Measurements from ENCODE around the gene ZNF133.
A peak's percentile ranks its signal among the peaks of the same experiment; 100 is the strongest.
"Not testable (repeated sequence)": the region's sequence is repeated elsewhere in the genome, so short reads cannot be mapped to it uniquely, and the experiment has no call there.

ZNF133 gene

DNA sequence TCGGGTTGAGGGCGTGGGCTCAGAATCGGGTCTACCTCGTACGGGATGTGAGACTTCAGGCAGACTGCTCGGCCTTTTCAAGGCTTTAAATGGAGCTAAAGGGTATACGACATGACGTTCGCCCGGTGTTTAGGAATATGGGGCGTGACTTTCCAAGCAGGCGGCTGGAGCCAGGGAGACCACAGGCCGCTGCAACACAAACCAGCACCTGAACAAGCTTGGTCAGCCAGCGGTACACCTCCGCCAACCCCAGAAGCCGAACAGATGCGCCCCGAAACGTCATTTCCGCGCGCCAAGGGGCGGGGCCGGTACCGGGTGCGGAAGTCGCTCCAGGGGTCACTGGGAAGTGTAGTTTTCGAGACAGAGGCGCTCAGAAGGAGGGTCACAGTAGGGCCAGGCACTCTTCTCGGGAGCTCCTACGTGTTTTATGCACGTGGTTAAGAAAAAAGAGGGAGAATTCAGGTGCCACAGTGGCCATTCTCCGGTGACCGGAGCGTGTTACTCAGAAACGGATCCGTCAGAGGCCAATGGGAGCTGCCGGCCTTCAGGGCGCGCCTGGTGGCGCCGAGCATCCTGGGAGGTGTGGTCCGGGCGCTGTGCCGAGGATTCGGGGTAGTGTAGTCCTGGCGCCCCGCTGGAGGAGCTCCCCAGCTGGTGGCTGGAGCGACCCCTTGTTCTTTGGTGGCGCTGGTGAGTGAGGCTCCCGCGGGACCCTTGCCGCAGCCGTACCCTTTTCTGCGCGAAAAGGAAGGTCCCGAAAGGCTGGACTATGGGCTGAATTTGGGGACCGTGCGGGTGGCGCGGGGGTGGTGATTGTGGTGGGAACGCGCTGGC, at the start of gene ZNF133:
TSS of gene ZNF133 (plus strand) at position 613 of the 834 bp plus-strand sequence. CDS start 17,160 bp downstream, outside the sequence.
- peak; percentile 77 to 86 for DNase-seq (ENCODE audit: low read depth in 2 of 2)

DNA sequence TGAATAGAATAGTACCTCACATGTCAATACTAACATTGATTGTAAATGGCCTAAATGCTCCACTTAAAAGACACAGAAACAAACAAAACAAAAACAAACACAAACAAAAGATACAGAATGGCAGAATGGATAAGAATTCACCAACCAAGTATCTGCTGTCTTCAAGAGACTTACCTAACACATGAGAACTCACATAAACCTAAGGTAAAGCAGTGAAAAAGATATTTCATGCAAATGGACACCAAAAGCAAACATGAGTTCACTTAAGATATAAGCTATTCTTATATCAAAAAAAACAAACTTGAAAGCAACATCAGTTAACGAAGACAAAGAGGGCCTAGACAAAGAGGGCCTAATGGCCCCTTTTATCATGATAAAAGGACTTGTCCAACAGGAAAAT, 47.3 kb upstream of the ZNF133 start:
- no peak for DNase-seq (ENCODE audit: low read depth in 2 of 2)

DNA sequence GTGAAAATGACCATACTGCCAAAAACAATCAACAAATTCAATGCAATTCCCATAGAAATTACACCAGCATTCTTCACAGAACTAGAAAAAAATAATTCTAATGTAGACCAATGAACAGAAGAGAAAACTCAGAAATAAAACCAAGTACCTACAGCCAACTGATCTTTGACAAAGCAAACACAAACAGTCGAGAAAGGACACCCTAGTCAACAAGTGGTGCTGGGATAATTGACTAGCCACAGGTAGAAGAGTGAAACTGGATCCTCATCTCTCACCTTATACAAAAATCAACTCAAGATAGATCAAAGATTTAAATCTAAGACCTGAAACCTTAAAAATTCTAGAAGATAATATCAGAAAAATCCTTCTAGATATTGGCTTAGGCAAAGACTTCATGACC, 44.5 kb upstream of the ZNF133 start:
- no peak for DNase-seq (ENCODE audit: low read depth in 2 of 2)

DNA sequence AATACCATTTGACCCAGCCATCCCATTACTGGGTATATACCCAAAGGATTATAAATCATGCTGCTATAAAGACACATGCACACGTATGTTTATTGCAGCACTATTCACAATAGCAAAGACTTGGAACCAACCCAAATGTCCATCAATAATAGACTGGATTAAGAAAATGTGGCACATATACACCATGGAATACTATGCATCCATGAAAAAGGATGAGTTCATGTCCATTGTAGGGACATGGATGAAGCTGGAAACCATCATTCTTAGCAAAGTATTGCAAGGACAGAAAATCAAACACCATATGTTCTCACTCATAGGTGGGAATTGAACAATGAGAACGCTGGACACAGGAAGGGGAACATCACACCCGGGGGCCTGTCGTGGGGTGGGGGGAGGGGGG, 39.8 kb upstream of the ZNF133 start:
- DNase-seq (ENCODE audit: low read depth in 2 of 2): not testable (repeated sequence)

DNA sequence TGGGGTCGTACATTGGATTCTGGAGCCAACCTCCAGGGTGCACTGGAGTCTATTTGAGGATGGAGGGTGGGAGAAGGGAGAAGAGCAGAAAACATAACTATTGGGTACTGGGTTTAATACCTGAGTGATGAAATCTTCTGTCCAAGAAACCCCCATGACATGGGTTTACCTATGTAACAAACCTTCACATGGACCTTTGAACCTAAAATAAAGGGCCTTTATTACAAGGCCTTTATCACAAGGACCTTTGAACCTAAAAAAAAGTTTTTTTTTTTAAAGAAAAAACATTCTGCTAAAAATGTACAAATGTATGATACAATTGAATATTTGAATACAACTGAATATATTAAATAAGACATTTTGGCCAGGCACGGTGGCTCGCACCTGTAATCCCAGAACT, 38.1 kb upstream of the ZNF133 start:
- no peak for DNase-seq (ENCODE audit: low read depth in 2 of 2)

DNA sequence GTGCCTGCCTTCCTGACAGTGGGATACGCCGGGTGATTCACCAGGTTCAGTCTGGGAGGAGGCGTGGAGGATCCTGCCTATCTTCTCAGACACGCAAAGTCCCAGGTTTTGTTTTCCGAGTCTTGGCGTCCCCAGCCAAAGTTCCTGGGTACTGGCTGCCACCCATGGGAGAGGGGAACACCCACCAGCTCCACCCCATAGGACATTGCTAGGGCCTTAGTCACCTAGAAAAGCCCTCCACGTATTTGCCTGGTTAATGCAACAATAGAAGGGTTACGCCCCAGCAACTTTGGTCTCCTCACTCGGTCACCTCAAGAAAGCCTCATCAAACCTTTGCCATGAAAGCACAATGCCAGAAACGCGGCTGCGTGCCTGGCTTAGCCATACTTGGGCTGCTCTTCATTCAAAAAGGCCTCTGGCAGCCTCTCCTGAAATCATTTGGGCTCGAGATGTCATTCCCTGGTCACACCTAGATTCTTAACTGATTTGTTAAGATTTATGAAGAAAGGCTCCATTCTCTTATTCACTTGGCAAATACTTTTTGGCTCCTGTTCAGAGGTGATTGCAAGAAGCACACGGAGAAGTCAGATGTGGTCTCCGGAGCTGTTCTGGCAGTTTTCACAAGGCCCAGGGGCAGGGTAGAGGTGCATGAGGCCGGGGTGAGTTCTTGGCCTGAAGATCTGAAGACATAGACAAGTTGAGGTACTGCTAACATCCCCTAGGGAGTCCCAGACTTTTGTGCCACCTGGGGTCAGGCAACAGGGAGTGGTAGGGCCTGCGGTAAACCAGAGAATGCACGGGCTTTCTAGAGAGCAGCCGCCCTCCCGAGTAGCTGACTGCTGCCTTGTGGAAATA, 35.5 kb upstream of the ZNF133 start:
- DNase-seq (ENCODE audit: low read depth in 2 of 2): no peak

DNA sequence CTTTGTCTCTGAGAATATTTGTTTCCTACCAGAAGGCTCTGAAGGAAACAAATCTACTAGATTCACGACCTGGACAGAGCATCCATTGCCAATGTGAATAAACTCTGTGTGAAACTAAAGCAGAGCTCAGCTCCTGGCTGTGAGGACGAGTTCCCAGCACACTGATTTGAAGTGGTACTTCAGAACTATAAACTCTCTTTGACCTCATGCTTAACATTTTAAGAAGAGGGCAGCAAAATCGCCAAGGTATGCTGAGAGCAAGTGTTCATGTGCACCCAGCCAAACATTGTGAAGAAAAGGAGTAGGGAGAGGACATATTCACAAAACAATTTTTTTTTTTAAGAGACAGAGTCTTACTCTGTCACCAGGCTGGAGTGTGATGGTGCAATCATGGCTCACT, 33.7 kb upstream of the ZNF133 start:
- DNase-seq (ENCODE audit: low read depth in 2 of 2): no peak

DNA sequence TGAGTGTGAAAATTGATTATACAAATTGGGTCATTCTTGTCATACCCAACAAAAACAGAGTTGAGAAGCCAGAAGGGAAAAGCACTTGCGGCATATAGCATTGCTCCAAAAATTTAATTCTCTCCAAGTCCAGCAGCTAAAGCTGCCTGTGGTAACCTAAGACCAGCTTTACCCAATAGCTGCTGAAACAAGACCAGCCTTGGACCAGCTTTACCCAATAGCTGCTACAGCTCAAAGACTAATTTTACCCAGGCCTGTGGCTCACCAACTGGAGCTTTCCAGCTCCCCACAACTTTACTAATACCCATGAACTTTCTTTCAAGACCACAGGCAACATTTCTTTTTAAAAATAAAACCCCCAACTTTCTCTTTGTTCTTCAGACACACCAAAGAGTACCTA, 32.8 kb upstream of the ZNF133 start:
- DNase-seq (ENCODE audit: low read depth in 2 of 2): no peak

DNA sequence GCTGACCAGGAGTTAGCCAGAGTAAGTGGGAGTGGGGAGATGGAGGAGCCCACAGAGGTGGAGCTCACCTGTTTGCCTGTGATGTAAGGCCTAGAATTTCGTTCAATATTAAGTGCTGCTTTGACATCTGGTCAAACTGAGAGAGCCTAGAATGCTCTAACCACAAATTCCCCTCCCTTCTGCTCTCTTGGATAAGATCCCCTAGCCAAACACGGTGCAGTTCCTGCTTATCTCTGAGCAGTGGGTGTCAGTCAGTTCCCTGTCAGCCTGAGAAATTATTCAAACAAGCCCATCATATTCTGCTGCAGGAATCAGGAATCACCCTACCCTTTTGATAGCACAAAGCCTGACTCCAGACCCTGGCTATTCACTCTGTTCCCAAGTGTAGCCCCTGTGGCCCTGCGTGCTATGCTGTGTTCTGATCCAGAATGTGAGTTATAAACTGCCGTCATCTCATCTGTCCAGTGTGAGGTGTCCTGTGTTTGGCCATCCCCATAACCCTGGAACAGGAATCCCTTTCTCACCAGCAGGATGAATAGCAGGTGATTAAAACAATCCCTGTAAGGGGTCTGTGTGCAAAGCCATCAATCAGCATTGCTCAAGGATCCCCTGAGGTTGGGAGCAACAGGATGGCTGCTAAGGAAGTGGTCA, 31.8 kb upstream of the ZNF133 start:
- DNase-seq (ENCODE audit: low read depth in 2 of 2): no peak

DNA sequence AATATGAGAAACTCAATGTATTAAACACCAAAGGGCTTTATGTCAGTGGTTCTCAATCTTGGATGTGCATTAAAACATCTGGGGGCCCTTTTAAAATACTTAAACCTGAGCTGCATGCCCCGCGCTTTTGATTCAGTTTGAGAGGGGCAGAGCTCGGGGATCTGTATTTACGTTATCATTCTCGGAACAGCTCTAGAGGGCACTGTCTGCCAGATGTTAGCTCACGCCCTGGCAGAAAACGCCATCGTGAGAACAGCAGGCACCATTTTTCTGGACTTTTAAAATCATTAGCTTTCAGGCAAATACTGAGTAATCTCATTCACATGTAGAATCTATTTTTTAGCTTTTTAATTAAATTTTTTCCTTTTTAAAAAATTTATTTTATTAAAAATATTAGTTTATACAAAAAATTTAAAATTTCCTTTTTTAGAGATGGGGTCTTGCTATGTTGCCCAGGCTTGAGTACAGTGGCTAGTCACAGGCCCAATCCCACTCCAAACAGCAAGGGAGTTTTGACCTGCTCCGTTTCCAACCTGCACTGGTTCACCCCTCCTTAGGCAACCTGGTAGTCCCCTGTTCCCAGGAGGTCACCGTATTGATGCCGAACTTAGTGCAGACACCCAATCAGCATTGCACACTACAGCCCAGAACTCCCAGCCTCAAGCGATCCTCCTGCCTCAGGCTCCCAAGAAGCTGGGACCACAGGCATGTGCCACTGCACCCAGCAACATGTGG, 30.0 kb upstream of the ZNF133 start:
- no peak for DNase-seq (ENCODE audit: low read depth in 2 of 2)

DNA sequence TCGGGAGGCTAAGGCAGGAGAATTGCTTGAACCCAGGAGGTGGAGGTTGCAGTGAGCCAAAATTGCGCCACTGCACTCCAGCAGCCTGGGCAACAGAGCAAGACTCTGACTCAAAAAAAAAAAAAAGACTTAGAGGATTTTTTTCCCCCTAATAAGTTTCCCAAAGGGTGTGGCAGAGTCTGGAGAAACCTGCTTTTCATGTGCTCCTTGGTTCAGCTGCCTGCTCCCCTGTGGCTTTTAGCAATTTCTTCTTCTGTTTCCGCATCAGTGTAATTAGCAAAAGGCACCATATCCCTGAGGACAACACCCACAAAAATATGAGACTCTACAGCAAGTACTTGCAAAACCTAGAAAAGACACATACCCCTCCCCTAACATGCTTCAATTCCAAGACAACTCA, 28.6 kb upstream of the ZNF133 start:
- no peak for DNase-seq (ENCODE audit: low read depth in 2 of 2)

DNA sequence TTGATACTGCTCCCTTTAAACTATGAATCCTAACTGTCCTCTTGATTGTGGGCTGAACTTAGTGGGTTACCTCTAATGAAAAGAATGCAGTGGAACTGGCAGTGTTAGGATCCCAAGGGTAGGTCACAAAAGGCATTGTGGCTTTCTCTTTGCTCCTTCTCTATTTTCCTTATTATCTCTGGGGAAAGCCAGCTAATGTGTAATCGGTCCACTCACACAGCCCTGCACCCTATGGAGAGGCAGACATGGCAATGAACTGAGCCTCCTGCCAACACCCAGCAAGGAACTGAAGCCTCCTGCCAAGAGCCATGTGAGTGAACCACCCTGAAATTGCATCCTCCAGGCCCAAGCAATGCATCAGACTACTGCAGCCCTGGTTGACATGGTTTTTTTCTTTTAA, 24.6 kb upstream of the ZNF133 start:
- no peak for DNase-seq (ENCODE audit: low read depth in 2 of 2)

DNA sequence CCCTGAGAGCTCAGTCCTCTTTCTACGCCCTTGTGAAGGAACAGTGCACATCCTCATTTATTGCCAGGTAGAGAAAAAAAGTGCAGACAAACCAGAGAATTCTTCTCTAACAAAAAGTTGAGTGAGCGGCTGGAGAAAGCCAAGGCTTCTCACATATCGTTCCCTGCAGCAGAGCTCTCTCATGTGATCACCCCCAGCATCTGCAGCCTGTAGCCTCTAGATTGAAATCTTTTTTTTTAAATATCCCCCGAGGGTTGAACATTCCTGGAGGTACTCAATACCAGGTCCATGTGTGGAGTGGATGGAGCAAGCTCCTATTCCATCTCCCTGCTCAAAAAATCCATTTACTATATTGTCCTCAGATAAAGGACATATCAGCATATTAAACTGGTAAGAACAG, 22.9 kb upstream of the ZNF133 start:
- no peak for DNase-seq (ENCODE audit: low read depth in 2 of 2)

DNA sequence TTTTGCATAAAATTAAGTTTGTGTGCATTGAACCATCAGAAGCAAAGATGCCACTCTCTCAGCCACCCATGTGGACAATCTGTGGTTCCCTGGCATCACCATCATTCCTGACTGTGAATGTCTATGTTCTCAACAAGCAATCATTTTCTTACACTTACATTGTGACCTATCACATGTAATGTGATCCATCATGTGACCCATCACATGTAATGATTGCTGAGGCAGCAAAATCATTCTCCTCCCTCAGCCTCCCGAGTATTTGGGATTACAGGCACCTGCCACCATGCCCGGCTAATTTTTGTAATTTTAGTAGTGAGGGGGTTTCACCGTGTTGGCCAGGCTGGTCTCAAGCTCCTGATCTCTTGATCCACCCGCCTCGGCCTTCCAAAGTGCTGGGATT, 22.0 kb upstream of the ZNF133 start:
- DNase-seq (ENCODE audit: low read depth in 2 of 2): no peak

DNA sequence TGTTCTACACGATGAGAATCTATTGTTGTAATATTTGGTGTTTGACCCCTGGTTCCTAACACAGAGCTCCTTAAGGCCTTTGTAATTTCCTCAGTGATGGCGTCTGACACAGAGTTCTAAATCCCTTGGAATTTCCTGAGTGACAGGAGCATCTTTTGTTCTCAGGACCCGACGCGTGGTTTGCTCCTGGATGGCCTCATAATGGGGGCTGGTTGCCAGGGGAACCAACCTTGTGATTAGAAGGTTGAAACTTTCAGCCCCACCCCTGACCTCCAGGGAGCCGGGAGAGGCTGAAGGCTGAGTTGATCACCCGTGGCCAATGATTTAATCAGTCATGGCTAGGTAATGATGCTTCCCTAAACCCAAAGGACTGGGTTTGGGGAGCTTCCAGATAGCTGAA, 20.5 kb upstream of the ZNF133 start:
- DNase-seq (ENCODE audit: low read depth in 2 of 2): no peak

DNA sequence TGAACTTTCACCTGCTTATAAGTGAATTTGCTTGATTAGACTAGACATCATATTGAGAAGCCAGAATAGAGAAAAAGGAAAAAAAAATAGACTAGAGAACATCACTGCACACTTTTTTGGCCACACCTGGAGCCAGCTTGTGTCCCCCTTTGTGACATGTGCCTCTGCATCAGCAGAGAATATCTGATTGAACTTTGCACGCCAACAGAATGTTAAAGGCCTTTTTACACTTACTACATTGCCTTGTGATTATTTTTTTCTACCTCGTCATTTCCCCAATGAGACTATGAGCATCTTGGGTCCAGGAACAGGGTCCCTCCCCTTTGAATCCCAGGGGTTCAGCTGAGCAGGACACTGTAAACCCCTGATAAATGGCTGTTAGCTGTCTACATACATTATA, 17.2 kb upstream of the ZNF133 start:
- DNase-seq (ENCODE audit: low read depth in 2 of 2): no peak

DNA sequence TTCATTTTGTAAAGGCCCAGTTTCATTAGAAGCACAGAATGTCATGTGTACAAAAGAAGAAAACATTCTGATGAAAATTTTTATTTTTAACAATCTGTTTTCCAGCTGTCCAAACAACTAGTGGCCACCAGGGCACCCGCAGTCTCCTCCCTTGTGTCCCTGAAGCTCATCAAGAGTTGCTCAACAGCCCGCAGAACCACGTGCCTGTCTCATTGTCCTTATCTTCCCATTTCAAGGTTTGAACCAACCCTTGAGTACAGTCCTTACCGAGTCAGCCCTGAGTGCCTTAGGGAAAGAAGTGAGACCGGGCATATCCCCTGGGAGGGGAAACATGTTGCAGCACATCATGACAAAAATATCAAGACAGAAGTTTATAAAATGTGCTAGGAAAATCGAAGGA, 15.9 kb upstream of the ZNF133 start:
- no peak for DNase-seq (ENCODE audit: low read depth in 2 of 2)

DNA sequence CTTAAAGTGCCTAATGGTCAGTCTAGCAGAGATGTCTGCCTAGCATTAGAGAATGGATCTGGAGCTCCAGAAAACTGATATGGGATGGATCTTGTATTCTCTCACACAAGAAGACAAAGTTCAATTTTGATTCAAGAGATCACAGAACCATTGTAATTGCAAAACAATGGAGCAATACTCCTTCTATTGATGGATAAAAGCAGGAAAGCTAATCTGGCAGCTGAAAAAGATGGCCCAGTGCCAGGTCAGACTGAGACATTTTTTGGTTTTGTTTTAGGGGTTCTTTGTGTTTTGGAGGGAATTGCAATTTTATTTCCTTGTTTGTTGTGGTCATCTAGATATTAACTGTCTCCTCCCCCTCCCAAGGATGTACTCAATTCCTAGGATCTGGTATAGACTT, 14.6 kb upstream of the ZNF133 start:
- no peak for DNase-seq (ENCODE audit: low read depth in 2 of 2)

DNA sequence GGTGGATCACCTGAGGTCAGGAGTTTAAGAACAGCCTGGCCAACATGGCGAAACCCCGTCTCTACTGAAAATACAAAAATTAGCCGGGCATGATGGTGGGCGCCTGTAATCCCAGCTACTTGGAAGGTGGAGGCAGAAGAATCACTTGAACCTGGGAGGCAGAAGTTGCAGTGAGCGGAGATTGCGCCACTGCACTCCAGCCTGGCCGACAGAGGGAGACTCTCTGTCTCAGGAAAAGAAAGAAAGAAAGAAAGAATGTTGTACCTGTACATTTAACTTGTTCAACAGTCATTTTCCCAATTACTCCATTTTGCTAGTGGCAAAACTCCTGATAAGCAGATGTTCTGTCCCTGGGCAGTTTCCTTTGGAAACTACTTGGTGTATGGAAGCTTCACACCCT, 12.4 kb upstream of the ZNF133 start:
- not testable (repeated sequence) for DNase-seq (ENCODE audit: low read depth in 2 of 2)

DNA sequence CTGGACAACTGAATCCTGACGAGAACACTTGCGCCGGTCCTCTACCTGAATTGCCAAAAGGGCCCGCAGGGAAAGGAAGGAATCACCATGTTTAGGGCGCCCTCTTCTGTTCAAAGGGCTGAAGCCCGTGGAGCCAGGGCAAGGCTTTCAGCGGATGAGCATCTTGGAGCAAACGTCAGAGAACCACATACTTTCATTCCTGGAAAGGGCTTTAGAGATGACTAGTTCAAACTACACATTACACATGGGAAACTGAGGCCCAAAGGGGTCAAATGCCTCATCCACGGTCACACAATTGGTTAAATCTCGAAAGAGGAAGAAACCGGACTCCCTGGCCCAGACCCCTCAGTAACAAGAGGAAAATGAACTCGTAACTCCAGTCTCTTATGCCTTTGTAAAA, 11.5 kb upstream of the ZNF133 start:
- peak; percentile 12 to 19 for DNase-seq (ENCODE audit: low read depth in 2 of 2)

DNA sequence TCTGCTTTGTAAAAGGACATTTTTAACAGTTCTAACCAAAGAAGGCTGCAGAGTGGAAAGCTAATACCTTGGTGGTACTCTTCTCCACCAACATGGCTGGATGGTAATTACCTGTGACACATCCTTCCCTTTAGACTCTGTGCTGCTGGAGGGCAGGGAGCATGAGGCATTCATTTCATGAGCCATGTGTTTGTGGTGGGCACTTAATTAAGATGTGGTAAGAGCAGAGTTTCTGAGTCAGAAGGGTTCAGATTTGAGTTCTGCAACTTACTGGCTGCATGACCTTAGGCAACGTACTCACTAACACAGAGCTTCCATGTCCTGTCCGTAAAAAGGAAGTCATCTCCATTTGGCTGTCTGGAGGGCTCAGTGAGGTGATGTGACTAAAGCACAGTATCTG, 9.1 kb upstream of the ZNF133 start:
- DNase-seq (ENCODE audit: low read depth in 2 of 2): no peak

Measured in fibroblast of skin of left biceps (primary cell).